Globus pallidus (tissue), 1 donor: Measurements from ENCODE around the gene FAM228A.
"Not testable (repeated sequence)": the region's sequence is repeated elsewhere in the genome, so short reads cannot be mapped to it uniquely, and the experiment has no call there.

Source experiments
- DNase-seq: peaks from one replicate; pipeline ENCODE4 v3.0.0-alpha.2; 2015; ENCODE audit warnings: low spot score

FAM228A gene

GRCh38 chr2:24191156-24191555 is 16.3 kb downstream of the FAM228A start:
- DNase-seq, result no peak

DNA sequence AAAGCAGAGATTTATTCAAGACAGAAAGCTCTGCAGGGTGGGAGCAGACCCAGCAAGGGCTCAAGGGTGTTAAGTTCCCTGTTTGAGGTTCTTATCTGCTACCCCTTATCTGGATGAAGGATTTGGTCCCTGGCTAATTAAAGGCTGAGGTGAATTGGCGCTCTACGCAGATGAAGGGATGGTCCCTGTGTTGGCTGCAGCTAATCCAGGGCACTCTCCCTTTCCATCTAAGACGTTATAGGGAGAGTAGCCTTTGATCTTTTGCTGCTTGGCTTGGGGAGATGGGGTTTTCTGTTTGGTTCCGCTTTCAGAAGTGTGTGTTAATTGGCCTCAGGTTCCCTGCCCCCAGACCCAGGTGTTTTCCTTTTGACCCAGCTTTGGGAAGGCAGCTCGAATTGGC is 17.0 kb downstream of the FAM228A start:
- no peak for DNase-seq

- not testable (repeated sequence) for DNase-seq
Observed at GRCh38 chr2:24197213-24197612, 22.4 kb downstream of the FAM228A start.

DNA sequence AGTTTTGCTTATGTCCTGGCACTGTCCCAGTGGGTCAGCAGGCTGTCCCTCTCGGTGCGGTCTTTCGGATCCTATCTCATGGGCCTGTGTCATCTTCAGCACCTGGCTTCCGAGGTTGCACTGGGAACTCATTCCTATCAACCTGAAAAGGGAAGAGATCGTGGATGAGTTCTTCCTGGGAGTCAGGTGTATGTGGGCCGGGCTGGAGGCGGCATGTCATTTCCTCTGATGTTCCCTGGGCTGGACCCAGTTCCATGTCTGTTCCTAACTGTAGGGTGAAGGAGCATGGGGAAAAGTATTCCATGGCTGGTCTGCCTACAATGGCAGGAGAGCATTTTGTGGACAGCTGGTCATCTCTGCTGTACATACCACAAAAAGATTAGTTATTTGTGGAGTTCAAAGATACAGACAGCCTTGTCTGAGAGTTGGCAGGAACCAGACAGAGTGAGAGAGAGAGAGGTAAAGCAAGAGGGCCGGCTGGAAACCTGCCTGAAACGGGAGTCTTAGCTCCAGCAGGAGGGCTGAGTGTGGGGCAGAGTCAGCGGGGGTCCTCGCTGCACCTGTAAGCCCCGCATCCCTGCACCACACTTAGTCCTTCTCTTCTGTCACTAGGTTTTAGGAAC is 25.2 kb downstream of the FAM228A start:
- no peak for DNase-seq

GRCh38 chr2:24200799-24201198 is 25.9 kb downstream of the FAM228A start:
- DNase-seq, result no peak

GRCh38 chr2:24203029-24203786 is 28.4 kb downstream of the FAM228A start:
- no peak for DNase-seq

DNA sequence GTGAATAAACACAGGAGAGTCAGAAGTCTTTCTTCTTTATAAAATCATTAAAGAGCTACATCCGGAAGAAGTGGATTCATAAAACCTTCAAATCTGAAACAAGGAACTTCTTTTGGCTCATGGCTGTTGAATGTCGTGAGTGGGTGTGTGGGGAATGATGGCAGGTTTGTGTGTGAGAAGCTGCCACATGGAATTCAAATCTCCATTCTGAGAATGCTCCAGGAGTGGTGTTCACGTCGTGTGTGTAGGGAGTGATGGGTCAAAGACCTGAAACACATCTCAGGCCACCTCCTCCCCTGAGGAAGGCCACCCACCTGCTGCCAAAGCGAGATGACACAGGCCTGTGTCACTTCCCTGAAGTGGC is 28.9 kb downstream of the FAM228A start:
- no peak for DNase-seq

GRCh38 chr2:24204505-24204904 is 29.7 kb downstream of the FAM228A start:
- no peak for DNase-seq

- no peak for DNase-seq
Observed at GRCh38 chr2:24205131-24205530, 30.3 kb downstream of the FAM228A start.

DNA sequence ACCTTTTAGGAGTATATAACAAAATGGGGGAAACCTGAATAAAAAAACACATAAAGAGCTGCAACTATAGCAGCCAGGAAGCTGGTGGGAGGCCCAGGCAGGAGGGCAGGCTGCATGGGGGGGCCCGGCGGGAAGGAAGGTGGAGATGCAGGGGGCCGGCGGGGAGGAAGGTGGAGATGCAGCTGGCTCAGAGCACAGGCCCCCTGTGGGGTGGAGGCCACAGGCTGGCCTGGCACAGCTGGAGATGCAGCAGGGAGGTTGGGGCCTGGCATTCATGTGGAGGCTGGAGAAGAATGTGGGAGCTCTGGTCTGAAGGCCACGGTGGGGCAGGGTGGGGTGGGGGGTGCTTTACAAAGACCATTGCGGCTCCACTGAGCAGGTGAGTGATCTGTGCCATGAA is 31.4 kb downstream of the FAM228A start:
- no peak for DNase-seq

DNA sequence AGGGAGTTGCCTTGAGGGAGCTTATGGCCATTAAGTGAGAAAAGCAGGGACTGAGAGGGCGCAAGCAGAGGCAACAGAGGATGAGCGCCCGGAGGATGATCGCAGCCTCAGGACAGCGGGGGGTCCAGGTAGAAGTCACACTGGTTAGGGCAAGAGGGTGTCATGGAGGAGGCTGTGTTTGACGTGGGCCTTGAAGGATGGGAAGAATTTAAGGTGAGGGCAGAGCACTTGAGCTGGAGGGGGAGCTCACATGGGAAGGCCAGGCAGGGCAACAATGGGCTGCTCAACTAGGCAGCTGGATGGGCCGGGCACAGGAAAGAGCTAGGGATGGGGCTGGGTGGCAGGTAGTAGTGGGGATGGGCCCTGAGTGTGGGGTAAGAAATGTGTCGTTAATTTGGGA is 31.9 kb downstream of the FAM228A start:
- DNase-seq, result no peak

- no peak for DNase-seq
Observed at GRCh38 chr2:24207359-24207758, 32.5 kb downstream of the FAM228A start.

DNA sequence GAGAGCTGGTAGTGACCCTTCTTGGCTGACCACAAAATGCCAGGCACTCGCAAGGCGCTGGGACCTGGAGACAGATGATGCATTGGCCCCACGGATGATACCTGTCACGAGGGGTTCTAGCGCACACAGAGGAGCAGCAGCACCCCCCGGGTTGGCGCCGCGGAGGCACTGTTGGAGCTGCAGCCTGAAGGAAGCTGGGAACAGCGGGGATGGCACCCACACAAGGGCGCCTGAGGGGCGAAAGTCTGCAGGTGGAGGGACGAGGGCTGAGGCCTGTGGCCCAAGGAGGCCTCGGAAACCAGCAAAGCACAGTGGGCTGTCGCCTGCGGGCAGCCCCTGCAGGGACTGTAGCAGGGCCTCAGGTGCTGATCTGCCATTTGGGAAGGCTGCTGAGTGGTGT is 33.6 kb downstream of the FAM228A start:
- no peak for DNase-seq

DNA sequence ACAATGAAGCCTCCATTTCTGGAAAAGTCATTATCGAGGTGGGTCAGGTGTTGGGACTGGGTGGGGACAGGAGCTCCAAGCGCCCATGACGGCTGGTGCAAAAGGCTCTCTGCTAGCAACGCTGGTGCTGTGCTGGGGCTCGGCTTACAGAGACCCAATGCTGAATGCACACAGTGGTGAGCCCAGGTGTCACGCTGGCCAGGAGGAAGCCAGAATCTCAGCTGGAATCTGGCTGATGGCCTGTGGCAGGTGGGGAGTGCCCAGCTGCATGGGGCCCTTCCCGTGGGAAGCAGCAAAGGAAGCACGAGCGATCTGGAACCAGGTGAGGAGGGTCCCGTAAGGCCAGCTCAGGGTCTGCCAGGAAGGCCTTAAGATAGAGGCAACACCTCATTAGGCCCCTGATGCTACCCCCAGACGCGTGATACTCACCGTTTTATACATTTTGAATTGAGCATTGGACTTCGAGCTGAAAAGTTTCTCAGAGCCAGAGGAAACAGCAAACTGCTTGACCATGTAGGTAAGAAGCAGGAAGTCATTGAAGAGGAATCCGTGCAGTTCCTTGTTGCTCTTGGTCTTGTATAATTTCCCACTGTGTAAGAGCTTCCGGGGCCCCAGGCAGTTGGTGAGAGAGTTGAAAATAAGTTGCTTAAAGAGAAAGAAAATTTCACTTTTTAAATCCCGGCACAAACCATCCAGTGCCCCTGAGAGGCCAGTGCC is 34.7 kb downstream of the FAM228A start:
- no peak for DNase-seq

DNA sequence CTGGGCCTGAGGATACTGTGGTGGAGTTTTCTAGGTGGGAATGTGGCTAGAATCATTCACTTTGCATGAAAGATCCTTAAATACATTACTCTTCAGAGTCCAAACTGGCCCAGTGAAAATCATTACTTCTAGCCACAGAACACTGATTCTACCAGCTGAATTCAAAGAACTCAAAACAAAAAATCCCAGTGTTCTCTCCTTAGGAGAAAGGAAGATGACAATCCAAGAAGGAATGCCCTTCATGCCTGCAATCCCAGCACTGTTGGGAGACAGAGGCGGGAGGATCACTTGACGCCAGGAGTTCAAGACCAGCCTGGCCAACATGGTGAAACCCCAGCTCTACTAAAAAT is 35.2 kb downstream of the FAM228A start:
- DNase-seq, result no peak

DNA sequence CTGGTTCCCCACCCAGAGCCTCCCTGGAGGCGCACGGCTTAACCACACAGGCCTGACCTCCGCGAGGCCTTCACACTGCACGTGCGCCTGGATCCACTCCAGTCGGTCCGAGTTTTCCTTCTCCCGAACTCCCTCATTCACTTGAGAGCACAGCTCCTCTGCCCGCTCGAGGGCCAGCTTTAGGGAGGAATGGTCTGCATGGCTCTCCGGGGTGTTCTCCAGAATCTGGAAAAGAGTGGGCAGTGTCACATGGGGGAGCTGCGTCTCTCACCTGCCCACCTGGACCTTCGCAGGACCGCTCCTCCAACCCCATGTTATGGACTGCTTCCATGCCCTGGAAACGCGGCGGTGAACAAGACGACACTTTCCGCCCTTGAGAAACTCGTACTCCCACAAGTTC is 35.9 kb downstream of the FAM228A start:
- DNase-seq, result no peak

DNA sequence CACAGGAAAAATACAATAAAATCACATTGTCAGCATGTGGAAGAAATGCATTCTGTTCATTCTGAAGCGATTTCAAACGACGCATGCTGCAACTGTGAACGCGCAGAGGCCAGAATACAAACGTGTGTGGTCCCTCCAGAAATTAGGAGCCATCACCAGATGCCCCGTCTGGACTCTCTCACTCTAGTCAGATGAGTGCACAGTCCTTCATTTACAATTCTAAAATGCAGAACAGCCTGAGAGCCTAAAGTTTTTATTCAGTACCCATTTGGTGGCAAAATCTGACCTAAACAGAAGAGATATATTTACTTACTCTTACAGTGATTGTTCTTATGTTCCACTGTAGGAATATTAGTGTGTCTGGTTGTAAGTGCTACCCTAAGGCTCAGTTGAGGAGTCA is 36.6 kb downstream of the FAM228A start:
- DNase-seq, result no peak

GRCh38 chr2:24214880-24215279 is 40.0 kb downstream of the FAM228A start:
- no peak for DNase-seq

DNA sequence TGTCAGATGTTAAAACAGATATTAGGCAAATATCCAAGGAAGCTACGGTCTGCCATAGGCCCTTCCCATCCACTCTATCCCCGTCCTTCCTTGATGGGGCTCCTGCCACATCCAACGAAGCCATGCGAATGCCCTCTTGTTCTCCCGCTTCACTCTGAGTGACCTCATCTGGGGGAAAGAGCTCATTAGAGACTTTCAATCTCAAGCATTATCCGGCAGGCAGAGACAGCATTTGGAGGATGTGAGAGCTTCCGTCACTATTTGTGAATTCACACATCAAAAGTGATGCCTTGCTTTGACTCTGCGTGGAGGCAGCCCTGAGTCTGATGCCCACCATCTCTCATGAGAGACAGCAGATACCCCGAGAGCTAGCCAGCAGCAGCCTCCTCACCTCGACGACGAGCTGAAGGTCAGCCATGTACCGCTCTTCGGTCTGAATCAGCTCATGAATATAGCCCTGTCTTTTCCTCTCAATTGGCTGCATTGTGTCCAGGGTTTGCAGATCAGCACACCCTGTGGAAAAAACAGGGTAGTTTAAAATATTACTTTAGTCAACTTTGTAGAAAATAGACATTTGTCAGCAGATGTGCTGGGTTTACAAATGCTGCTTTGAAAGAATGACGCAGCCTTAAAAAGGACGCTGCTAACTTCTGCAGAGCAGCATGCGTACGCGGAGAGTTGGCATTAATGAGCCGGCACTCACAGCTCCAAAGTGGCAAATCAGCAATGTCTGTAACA is 45.9 kb downstream of the FAM228A start:
- DNase-seq, result peak; percentile 70

- DNase-seq, result no peak
Observed at GRCh38 chr2:24221343-24222050, 46.6 kb downstream of the FAM228A start.

- no peak for DNase-seq
Observed at GRCh38 chr2:24222946-24223345, 48.1 kb downstream of the FAM228A start.
